ENCODE data around the gene CHEK2.

DNA sequence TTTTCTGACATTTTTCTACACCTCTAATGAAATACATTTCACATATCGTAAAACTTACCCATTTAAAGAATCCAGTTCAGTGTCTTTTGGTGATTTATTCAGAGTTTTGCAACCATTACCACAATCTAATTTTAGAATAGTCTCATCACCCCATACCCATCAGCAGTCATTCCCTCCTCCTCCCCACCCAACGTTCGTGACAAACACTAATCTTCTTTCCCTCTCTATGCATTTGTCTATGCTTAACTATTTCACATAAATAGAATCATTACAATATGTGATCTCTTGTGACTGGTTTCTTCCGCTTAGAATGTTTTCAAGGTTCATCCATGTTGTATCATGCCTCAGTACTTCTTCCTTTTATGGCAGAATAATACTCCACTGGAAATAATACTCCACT is 71.5 kb downstream of the CHEK2 start:
- TF ChIP-seq CTCF (IDR thresholded peaks at IDR 0.05), result no peak
- no peak for TF ChIP-seq POLR2AphosphoS5 (IDR thresholded peaks at IDR 0.05)

Data from sigmoid colon (tissue), 4 donors.